Upper lobe of left lung (tissue), 6 donors: ENCODE data around the gene FGF9. TPM values are rescaled to one million over a fixed set of nuclear protein-coding genes. Genes with fewer than 3 reads are reported as not detected.

ENCODE experiments used
- ATAC-seq, 2 donors: fragments of 200-7000 bp; cut with Tn5 transposase; one replicate each; pipeline ENCODE4 v1.9.1; 2022; ENCODE audit warnings: mild to moderate bottlenecking in 2 of 2, moderate library complexity in 2 of 2; ENCODE audit not compliant: low FRiP score in 2 of 2
- DNase-seq, 2 donors: peaks; one replicate each; pipeline ENCODE4 v3.0.0-alpha.2; 2019 to 2020
- H3K27ac ChIP-seq, 4 donors: fragments of 200-600 bp; sonication (generic); one replicate each; pipeline ENCODE4 v1.5.1; 2016 to 2019
- H3K27me3 ChIP-seq, 4 donors: fragments of 200-600 bp; sonication (generic); one replicate each; pipeline ENCODE4 v1.5.1; 2017 to 2019
- H3K36me3 ChIP-seq, 4 donors: fragments of 200-600 bp; sonication (generic); one replicate each; pipeline ENCODE4 v1.5.1; 2016 to 2019
- H3K4me1 ChIP-seq, 4 donors: fragments of 200-600 bp; sonication (generic); one replicate each; pipeline ENCODE4 v1.5.1; 2018 to 2019
- H3K4me3 ChIP-seq, 4 donors: fragments of 200-600 bp; sonication (generic); one replicate each; pipeline ENCODE4 v1.5.1; 2017 to 2019; ENCODE audit warnings: mild to moderate bottlenecking in 2 of 4, moderate library complexity in 1 of 4
- H3K9me3 ChIP-seq, 4 donors: fragments of 200-600 bp; sonication (generic); one replicate each; pipeline ENCODE4 v1.5.1; 2018 to 2019
- EP300 ChIP-seq, 4 donors: sonication (generic); formaldehyde crosslinking; IDR thresholded peaks; one replicate each; pipeline ENCODE4 v1.5.1; 2017; ENCODE audit warnings: antibody characterized with exemption in 4 of 4, control low read depth in 2 of 4
- POLR2A ChIP-seq, 4 donors: fragments of 450-650 bp; IDR thresholded peaks; one replicate each; pipeline ENCODE4 v1.5.1; 2016 to 2017; ENCODE audit warnings: antibody characterized with exemption in 4 of 4, mild to moderate bottlenecking in 2 of 4
- POLR2AphosphoS5 ChIP-seq, 2 donors: sonication (generic); formaldehyde crosslinking; IDR thresholded peaks; one replicate each; pipeline ENCODE4 v1.5.1; 2017; ENCODE audit warnings: antibody characterized with exemption in 2 of 2
- whole genome bisulfite sequencing, 2 donors: methylation state at CpG; one replicate each; pipeline ENCODE4 v1.1.5; 2017 to 2018; 5-methylcytosine and 5-hydroxymethylcytosine counted together
- total RNA-seq, 6 donors: library from RNA; depleted of rRNA in 4 of 6; stranded (reverse); fragments of >200 nt in 4 of 6; gene quantifications; one replicate each; pipeline versions ENCODE4 v1.1.0 to v1.2.1, GENCODE V29; 2016 to 2021
- TF ChIP-seq, protein P1 (sequence below), 6 experiments: fragments of 450-650 bp in 4 of 6; fragments of 200-600 bp in 2 of 6; sonication (generic) in 2 of 6; IDR thresholded peaks; one replicate each; pipeline ENCODE4 v1.5.1; 2016 to 2019; ENCODE audit warnings: antibody characterized with exemption in 6 of 6
- donor health status: DM: no; HTN: no; CAD: no; lungs with moderate emphysema.
- donor health status: DM: no; HTN: yes; CAD: no; lungs with severe emphysema.

Gene FGF9
- total RNA-seq, 6 donors from 2014 or later, result 0.11 to 3.6 (median 0.79) TPM; not detected in 1

- Histone ChIP-seq H3K4me3 (no peak overlapping the region), H3K27ac (no peak overlapping the region), H3K27me3 (no peaks in the 10 kb centered on the region), H3K36me3 (no peaks in the 10 kb centered on the region), H3K9me3 (no peaks in the 10 kb centered on the region), H3K4me1 (no peaks in the 10 kb centered on the region)
- TF ChIP-seq EP300 (IDR thresholded peaks at IDR 0.05) (no peak), POLR2AphosphoS5 (IDR thresholded peaks at IDR 0.05) (no peak), POLR2A (IDR thresholded peaks at IDR 0.05) (no peak)
- TF ChIP-seq, protein P1, sequence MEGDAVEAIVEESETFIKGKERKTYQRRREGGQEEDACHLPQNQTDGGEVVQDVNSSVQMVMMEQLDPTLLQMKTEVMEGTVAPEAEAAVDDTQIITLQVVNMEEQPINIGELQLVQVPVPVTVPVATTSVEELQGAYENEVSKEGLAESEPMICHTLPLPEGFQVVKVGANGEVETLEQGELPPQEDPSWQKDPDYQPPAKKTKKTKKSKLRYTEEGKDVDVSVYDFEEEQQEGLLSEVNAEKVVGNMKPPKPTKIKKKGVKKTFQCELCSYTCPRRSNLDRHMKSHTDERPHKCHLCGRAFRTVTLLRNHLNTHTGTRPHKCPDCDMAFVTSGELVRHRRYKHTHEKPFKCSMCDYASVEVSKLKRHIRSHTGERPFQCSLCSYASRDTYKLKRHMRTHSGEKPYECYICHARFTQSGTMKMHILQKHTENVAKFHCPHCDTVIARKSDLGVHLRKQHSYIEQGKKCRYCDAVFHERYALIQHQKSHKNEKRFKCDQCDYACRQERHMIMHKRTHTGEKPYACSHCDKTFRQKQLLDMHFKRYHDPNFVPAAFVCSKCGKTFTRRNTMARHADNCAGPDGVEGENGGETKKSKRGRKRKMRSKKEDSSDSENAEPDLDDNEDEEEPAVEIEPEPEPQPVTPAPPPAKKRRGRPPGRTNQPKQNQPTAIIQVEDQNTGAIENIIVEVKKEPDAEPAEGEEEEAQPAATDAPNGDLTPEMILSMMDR (IDR thresholded peaks at IDR 0.05), result no peak
- ATAC-seq (no peak), DNase-seq (no peak)
- 68 to 76% methylated on average over 17 of the region's 17 CpGs for WGBS, 2 donors
These were observed 53.1 kb downstream of the FGF9 start for GRCh38 chr13:21723807-21724505.

GRCh38 chr13:21730186-21730880, 59.5 kb downstream of the FGF9 start:
- no peak for ATAC-seq
- no peak overlapping the region for H3K4me3 ChIP-seq
- H3K27ac ChIP-seq, result no peak overlapping the region
- no peaks in the 10 kb centered on the region for H3K27me3 ChIP-seq
- no peaks in the 10 kb centered on the region for H3K4me1 ChIP-seq
- H3K36me3 ChIP-seq, result no peaks in the 10 kb centered on the region
- TF ChIP-seq POLR2AphosphoS5 (IDR thresholded peaks at IDR 0.05), result no peak
- no peak for TF ChIP-seq EP300 (IDR thresholded peaks at IDR 0.05)
- TF ChIP-seq, protein P1 (IDR thresholded peaks at IDR 0.05), result no peak
- TF ChIP-seq POLR2A (IDR thresholded peaks at IDR 0.05), result no peak
- WGBS, 2 donors, result 76 to 78% methylated on average over 9 of the region's 9 CpGs
- H3K9me3 ChIP-seq, result no peaks in the 10 kb centered on the region
- DNase-seq, result no peak

DNA sequence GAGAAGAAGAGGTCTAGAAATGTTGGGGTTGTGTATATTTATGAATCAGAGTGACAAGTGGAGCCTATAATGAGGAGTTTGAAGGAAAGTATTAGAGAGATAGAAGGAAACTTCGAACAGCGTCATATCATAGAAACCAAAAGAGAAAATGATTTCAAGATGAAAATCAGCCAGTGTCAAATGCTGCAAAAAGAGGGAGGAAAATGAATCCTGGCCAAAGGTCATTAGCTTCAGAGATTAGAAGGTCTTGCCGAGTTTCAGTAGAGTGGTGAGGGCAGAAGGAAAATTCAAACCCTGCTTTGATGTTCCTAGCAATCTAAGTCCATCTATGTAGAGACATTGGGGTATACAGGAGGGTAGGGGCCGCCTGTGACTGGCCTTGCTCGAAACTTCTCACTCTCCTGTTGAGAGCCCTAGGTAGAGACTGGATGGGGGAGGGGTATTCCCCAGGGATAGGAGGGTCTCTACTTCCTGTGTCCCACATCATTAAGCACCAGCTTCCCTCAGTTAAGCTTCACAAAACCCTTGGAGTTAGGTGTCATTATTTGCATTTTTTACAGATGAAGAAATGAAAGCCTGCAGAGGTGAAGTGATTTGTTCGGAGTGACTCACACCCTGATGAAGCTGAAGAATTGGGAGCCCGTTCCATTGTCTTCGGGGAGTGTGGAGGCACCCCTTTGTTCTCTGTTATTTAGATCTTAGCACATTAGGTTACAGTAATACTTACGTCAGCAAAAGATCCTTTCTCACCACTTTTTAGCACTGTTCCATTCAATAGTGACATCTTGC, 62.8 kb downstream of the FGF9 start:
- Histone ChIP-seq H3K4me3 (no peak overlapping the region), H3K4me1 (peaks cover 0 to 4% (median 0%) of the 10 kb centered on the region in 4 donors), H3K9me3 (no peaks in the 10 kb centered on the region), H3K27me3 (no peaks in the 10 kb centered on the region), H3K27ac (no peak overlapping the region), H3K36me3 (no peaks in the 10 kb centered on the region)
- WGBS, 2 donors, result 71 to 74% methylated on average over 8 to 9 of the region's 9 CpGs
- DNase-seq (no peak), ATAC-seq (no peak)
- TF ChIP-seq, protein P1 (IDR thresholded peaks at IDR 0.05), result no peak
- TF ChIP-seq POLR2AphosphoS5 (IDR thresholded peaks at IDR 0.05), result no peak
- TF ChIP-seq POLR2A (IDR thresholded peaks at IDR 0.05), result no peak
- TF ChIP-seq EP300 (IDR thresholded peaks at IDR 0.05), result no peak

- Histone ChIP-seq H3K9me3 (no peaks in the 10 kb centered on the region), H3K36me3 (no peaks in the 10 kb centered on the region), H3K27ac (no peak overlapping the region), H3K27me3 (no peaks in the 10 kb centered on the region), H3K4me3 (no peak overlapping the region), H3K4me1 (peaks cover 0 to 4% (median 0%) of the 10 kb centered on the region in 4 donors)
- WGBS, 2 donors, result 92 to 94% methylated on average over 7 of the region's 7 CpGs
- DNase-seq (no peak), ATAC-seq (no peak)
- TF ChIP-seq, protein P1 (IDR thresholded peaks at IDR 0.05), result no peak
- TF ChIP-seq EP300 (IDR thresholded peaks at IDR 0.05), result no peak
- TF ChIP-seq POLR2AphosphoS5 (IDR thresholded peaks at IDR 0.05), result no peak
- TF ChIP-seq POLR2A (IDR thresholded peaks at IDR 0.05), result no peak
These were observed 64.1 kb downstream of the FGF9 start for GRCh38 chr13:21734961-21735360.
